WTC11 (cell line): Measurements from ENCODE around the gene FMNL3.

Experiments used
- TF ChIP-seq, protein P1 (sequence below): fragments of 200-600 bp; IDR thresholded peaks from 2 replicates; pipeline ENCODE4 v1.8.0; 2022; ENCODE audit warnings: antibody characterized with exemption
- TF ChIP-seq, protein P2 (sequence below): sonication (generic); formaldehyde crosslinking; conservative IDR thresholded peaks from 2 replicates; pipeline ENCODE4 v1.8.1; 2022; ENCODE audit warnings: mild to moderate bottlenecking, missing genetic modification reagents
- TF ChIP-seq, protein P3 (sequence below): sonication (generic); formaldehyde crosslinking; IDR thresholded peaks from 2 replicates; pipeline ENCODE4 v1.8.1; 2022; ENCODE audit warnings: low read depth, missing genetic modification reagents, borderline replicate concordance

DNA sequence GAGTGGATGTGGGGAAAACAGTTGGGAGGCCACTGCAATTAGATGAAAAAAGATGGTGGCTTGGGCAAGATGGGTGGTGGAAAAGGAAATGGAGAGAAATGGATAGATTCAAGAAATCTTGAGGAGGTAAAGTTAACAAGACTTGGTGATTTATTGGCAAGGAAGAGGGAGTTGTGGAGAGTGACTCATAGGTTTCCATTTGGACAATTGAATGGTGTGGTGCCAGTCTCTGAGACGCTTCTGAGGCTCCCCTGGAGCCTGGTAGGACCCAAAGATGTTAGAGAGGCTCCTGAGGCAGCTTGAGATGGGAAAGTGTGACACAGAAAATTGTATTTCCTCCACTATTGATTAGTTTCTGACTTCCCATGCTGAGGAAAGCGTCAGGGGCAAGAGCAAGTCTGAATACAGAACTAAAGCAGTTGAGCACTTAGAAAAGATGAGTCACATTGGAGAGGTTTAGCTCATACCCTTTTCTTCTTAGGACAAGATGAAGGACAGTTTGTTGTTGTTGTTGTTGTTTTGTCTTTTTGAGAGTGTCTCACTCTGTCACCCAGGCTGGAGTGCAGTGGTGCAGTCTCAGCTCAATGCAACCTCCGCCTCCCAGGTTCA, 79.3 kb downstream of the FMNL3 start:
- TF ChIP-seq, protein P1, sequence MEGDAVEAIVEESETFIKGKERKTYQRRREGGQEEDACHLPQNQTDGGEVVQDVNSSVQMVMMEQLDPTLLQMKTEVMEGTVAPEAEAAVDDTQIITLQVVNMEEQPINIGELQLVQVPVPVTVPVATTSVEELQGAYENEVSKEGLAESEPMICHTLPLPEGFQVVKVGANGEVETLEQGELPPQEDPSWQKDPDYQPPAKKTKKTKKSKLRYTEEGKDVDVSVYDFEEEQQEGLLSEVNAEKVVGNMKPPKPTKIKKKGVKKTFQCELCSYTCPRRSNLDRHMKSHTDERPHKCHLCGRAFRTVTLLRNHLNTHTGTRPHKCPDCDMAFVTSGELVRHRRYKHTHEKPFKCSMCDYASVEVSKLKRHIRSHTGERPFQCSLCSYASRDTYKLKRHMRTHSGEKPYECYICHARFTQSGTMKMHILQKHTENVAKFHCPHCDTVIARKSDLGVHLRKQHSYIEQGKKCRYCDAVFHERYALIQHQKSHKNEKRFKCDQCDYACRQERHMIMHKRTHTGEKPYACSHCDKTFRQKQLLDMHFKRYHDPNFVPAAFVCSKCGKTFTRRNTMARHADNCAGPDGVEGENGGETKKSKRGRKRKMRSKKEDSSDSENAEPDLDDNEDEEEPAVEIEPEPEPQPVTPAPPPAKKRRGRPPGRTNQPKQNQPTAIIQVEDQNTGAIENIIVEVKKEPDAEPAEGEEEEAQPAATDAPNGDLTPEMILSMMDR, result no peak
- TF ChIP-seq, protein P2, sequence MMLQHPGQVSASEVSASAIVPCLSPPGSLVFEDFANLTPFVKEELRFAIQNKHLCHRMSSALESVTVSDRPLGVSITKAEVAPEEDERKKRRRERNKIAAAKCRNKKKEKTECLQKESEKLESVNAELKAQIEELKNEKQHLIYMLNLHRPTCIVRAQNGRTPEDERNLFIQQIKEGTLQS (CRISPR knock-in tag), result no peak
- TF ChIP-seq, protein P3, sequence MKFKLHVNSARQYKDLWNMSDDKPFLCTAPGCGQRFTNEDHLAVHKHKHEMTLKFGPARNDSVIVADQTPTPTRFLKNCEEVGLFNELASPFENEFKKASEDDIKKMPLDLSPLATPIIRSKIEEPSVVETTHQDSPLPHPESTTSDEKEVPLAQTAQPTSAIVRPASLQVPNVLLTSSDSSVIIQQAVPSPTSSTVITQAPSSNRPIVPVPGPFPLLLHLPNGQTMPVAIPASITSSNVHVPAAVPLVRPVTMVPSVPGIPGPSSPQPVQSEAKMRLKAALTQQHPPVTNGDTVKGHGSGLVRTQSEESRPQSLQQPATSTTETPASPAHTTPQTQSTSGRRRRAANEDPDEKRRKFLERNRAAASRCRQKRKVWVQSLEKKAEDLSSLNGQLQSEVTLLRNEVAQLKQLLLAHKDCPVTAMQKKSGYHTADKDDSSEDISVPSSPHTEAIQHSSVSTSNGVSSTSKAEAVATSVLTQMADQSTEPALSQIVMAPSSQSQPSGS (CRISPR knock-in tag), result no peak
